ENCODE measurements around the gene FAM3A. TPM values are rescaled to one million over a fixed set of nuclear protein-coding genes. Genes with fewer than 3 reads are reported as not detected.

FAM3A gene
- total and polyA plus RNA-seq, 9 of the 15 experiments (the other 6 are each of a cell fraction or from before 2014, with no cell fraction given), result 0.75 to 70.6 (median 27.0) TPM

DNA sequence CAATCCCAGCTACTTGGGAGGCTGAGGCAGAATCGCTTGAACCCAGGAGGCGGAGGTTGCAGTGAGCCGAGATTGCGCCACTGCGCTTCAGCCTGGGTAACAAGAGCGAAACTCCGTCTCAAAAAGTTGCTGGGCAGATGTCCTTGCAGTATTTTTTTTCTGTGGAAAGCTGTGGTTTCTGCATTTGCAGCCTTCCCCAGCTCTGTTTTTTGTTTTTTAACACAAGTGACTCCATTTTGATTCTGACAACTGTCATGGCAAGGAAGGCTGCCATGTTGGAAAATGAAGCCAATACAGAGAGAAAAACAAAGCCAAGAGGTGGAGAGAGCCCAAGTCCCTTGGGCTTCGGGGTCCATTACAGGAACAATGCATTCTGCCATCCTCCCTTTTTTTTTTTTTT, 13.9 kb downstream of the FAM3A start (continued):
- TF ChIP-seq, protein P1, sequence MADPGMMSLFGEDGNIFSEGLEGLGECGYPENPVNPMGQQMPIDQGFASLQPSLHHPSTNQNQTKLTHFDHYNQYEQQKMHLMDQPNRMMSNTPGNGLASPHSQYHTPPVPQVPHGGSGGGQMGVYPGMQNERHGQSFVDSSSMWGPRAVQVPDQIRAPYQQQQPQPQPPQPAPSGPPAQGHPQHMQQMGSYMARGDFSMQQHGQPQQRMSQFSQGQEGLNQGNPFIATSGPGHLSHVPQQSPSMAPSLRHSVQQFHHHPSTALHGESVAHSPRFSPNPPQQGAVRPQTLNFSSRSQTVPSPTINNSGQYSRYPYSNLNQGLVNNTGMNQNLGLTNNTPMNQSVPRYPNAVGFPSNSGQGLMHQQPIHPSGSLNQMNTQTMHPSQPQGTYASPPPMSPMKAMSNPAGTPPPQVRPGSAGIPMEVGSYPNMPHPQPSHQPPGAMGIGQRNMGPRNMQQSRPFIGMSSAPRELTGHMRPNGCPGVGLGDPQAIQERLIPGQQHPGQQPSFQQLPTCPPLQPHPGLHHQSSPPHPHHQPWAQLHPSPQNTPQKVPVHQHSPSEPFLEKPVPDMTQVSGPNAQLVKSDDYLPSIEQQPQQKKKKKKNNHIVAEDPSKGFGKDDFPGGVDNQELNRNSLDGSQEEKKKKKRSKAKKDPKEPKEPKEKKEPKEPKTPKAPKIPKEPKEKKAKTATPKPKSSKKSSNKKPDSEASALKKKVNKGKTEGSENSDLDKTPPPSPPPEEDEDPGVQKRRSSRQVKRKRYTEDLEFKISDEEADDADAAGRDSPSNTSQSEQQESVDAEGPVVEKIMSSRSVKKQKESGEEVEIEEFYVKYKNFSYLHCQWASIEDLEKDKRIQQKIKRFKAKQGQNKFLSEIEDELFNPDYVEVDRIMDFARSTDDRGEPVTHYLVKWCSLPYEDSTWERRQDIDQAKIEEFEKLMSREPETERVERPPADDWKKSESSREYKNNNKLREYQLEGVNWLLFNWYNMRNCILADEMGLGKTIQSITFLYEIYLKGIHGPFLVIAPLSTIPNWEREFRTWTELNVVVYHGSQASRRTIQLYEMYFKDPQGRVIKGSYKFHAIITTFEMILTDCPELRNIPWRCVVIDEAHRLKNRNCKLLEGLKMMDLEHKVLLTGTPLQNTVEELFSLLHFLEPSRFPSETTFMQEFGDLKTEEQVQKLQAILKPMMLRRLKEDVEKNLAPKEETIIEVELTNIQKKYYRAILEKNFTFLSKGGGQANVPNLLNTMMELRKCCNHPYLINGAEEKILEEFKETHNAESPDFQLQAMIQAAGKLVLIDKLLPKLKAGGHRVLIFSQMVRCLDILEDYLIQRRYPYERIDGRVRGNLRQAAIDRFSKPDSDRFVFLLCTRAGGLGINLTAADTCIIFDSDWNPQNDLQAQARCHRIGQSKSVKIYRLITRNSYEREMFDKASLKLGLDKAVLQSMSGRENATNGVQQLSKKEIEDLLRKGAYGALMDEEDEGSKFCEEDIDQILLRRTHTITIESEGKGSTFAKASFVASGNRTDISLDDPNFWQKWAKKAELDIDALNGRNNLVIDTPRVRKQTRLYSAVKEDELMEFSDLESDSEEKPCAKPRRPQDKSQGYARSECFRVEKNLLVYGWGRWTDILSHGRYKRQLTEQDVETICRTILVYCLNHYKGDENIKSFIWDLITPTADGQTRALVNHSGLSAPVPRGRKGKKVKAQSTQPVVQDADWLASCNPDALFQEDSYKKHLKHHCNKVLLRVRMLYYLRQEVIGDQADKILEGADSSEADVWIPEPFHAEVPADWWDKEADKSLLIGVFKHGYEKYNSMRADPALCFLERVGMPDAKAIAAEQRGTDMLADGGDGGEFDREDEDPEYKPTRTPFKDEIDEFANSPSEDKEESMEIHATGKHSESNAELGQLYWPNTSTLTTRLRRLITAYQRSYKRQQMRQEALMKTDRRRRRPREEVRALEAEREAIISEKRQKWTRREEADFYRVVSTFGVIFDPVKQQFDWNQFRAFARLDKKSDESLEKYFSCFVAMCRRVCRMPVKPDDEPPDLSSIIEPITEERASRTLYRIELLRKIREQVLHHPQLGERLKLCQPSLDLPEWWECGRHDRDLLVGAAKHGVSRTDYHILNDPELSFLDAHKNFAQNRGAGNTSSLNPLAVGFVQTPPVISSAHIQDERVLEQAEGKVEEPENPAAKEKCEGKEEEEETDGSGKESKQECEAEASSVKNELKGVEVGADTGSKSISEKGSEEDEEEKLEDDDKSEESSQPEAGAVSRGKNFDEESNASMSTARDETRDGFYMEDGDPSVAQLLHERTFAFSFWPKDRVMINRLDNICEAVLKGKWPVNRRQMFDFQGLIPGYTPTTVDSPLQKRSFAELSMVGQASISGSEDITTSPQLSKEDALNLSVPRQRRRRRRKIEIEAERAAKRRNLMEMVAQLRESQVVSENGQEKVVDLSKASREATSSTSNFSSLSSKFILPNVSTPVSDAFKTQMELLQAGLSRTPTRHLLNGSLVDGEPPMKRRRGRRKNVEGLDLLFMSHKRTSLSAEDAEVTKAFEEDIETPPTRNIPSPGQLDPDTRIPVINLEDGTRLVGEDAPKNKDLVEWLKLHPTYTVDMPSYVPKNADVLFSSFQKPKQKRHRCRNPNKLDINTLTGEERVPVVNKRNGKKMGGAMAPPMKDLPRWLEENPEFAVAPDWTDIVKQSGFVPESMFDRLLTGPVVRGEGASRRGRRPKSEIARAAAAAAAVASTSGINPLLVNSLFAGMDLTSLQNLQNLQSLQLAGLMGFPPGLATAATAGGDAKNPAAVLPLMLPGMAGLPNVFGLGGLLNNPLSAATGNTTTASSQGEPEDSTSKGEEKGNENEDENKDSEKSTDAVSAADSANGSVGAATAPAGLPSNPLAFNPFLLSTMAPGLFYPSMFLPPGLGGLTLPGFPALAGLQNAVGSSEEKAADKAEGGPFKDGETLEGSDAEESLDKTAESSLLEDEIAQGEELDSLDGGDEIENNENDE (IDR thresholded peaks at IDR 0.05; ENCODE audit: low read depth, low read length), result no peak
- TF ChIP-seq ZC3H11A (IDR thresholded peaks at IDR 0.05; ENCODE audit: low read depth, low read length), result no peak
- TF ChIP-seq, protein P2, sequence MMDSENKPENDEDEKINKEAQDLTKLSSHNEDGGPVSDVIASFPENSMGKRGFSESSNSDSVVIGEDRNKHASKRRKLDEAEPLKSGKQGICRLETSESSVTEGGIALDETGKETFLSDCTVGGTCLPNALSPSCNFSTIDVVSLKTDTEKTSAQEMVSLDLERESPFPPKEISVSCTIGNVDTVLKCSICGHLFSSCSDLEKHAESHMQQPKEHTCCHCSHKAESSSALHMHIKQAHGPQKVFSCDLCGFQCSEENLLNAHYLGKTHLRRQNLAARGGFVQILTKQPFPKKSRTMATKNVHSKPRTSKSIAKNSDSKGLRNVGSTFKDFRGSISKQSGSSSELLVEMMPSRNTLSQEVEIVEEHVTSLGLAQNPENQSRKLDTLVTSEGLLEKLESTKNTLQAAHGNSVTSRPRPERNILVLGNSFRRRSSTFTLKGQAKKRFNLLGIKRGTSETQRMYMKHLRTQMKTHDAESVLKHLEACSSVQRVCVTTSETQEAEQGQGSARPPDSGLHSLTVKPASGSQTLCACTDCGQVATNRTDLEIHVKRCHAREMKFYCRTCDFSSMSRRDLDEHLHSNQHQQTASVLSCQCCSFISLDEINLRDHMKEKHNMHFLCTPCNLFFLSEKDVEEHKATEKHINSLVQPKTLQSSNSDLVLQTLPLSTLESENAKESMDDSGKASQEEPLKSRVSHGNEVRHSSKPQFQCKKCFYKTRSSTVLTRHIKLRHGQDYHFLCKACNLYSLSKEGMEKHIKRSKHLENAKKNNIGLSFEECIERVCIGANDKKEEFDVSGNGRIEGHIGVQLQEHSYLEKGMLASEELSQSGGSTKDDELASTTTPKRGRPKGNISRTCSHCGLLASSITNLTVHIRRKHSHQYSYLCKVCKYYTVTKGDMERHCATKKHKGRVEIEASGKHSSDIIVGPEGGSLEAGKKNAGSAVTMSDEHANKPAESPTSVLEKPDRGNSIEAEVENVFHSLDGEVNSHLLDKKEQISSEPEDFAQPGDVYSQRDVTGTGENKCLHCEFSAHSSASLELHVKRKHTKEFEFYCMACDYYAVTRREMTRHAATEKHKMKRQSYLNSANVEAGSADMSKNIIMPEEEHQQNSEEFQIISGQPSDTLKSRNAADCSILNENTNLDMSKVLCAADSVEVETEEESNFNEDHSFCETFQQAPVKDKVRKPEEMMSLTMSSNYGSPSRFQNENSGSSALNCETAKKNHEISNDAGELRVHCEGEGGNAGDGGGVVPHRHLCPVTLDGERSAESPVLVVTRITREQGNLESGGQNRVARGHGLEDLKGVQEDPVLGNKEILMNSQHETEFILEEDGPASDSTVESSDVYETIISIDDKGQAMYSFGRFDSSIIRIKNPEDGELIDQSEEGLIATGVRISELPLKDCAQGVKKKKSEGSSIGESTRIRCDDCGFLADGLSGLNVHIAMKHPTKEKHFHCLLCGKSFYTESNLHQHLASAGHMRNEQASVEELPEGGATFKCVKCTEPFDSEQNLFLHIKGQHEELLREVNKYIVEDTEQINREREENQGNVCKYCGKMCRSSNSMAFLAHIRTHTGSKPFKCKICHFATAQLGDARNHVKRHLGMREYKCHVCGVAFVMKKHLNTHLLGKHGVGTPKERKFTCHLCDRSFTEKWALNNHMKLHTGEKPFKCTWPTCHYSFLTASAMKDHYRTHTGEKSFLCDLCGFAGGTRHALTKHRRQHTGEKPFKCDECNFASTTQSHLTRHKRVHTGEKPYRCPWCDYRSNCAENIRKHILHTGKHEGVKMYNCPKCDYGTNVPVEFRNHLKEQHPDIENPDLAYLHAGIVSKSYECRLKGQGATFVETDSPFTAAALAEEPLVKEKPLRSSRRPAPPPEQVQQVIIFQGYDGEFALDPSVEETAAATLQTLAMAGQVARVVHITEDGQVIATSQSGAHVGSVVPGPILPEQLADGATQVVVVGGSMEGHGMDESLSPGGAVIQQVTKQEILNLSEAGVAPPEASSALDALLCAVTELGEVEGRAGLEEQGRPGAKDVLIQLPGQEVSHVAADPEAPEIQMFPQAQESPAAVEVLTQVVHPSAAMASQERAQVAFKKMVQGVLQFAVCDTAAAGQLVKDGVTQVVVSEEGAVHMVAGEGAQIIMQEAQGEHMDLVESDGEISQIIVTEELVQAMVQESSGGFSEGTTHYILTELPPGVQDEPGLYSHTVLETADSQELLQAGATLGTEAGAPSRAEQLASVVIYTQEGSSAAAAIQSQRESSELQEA (IDR thresholded peaks at IDR 0.05; ENCODE audit: low read depth), result no peak
